ENCODE data around the gene ST3GAL4.

- TF ChIP-seq, protein P1, sequence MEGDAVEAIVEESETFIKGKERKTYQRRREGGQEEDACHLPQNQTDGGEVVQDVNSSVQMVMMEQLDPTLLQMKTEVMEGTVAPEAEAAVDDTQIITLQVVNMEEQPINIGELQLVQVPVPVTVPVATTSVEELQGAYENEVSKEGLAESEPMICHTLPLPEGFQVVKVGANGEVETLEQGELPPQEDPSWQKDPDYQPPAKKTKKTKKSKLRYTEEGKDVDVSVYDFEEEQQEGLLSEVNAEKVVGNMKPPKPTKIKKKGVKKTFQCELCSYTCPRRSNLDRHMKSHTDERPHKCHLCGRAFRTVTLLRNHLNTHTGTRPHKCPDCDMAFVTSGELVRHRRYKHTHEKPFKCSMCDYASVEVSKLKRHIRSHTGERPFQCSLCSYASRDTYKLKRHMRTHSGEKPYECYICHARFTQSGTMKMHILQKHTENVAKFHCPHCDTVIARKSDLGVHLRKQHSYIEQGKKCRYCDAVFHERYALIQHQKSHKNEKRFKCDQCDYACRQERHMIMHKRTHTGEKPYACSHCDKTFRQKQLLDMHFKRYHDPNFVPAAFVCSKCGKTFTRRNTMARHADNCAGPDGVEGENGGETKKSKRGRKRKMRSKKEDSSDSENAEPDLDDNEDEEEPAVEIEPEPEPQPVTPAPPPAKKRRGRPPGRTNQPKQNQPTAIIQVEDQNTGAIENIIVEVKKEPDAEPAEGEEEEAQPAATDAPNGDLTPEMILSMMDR (conservative IDR thresholded peaks at IDR 0.05; ENCODE audit: low read length), result no peak
- no peak for TF ChIP-seq EZH2phosphoT487 (IDR thresholded peaks at IDR 0.05; ENCODE audit: borderline replicate concordance, low read depth, low read length)
Measured at GRCh38 chr11:126424471-126425039, 69.1 kb downstream of the ST3GAL4 start.

Data from OCI-LY7 (cell line).